ENCODE data around the gene HSD17B1.

GRCh38 chr17:42517516-42517915 lies 35.2 kb upstream of the HSD17B1 start:
- TF ChIP-seq, protein P1, sequence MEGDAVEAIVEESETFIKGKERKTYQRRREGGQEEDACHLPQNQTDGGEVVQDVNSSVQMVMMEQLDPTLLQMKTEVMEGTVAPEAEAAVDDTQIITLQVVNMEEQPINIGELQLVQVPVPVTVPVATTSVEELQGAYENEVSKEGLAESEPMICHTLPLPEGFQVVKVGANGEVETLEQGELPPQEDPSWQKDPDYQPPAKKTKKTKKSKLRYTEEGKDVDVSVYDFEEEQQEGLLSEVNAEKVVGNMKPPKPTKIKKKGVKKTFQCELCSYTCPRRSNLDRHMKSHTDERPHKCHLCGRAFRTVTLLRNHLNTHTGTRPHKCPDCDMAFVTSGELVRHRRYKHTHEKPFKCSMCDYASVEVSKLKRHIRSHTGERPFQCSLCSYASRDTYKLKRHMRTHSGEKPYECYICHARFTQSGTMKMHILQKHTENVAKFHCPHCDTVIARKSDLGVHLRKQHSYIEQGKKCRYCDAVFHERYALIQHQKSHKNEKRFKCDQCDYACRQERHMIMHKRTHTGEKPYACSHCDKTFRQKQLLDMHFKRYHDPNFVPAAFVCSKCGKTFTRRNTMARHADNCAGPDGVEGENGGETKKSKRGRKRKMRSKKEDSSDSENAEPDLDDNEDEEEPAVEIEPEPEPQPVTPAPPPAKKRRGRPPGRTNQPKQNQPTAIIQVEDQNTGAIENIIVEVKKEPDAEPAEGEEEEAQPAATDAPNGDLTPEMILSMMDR (conservative IDR thresholded peaks at IDR 0.05 in 1 of 2, IDR thresholded peaks at IDR 0.05 in 1 of 2; ENCODE audit: low read depth in 1 of 2, low read length in 2 of 2): peak; percentile 94
- TF ChIP-seq EZH2 (IDR thresholded peaks at IDR 0.05; ENCODE audit: low read length, missing control alignments): no peak

Measured in fibroblast of lung (primary cell).